HG03378 (cell line): ENCODE results near the gene TBX1.
"Not testable (repeated sequence)": the region's sequence is repeated elsewhere in the genome, so short reads cannot be mapped to it uniquely, and the experiment has no call there.

Source experiments
- ATAC-seq: cut with Tn5 transposase; IDR thresholded peaks from one replicate; pipeline ENCODE4 v1.9.1; 2021; ENCODE audit warnings: mild to moderate bottlenecking, moderate library complexity; ENCODE audit not compliant: unreplicated experiment

TBX1 gene

GRCh38 chr22:19763458-19764298, 3.1 kb downstream of the TBX1 start:
- no peak for ATAC-seq

DNA sequence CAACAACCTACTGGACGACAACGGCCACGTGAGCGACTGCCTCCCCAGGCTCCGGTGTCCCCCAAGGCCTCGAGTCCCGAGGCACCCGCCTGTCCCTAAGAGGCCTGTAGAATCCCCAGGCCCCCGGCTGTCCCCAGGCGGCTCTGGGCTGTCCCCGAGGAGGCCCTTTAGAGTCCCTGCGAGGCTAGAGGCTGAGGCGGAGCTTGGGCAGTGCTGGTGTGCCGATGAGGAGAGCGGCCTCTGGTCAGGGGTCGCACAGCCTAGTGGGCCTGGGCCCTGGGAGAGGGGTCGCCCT, 3.7 kb downstream of the TBX1 start:
- ATAC-seq = no peak

DNA sequence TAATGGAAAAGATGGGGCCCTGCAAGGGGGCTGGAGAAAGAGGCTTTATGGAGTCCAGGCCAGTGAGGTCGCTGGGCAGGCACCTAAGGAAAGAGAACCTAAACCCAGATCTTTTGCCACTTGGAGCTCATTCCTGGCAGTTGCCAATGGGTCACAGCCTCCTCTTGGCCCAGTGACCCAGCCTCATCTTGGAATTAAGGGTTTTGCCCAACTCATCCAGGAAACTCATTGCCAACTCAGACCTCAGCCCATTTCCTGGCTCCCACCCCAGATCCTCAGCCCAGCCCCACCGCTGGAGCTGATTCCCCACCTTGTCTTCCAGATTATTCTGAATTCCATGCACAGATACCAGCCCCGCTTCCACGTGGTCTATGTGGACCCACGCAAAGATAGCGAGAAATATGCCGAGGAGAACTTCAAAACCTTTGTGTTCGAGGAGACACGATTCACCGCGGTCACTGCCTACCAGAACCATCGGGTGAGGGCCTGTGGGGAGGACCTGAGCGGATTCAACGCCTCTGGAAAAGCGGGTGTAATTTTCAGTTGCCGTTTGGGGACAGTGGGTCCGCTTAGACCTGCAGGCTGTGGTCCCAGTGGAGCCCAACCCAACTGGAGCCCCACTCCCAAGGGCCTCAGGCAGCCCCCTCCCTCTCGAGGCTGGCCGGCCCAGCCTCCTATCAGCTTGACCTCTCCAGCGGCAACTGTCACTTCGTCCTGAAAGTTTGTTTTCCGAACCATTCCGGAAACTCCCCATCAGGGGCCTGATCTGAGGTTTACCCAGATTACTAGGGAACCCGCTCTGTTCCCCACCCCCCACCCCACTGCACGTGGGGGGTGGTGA, 4.3 kb downstream of the TBX1 start:
- no peak for ATAC-seq

GRCh38 chr22:19765477-19766239, 5.1 kb downstream of the TBX1 start:
- no peak for ATAC-seq

DNA sequence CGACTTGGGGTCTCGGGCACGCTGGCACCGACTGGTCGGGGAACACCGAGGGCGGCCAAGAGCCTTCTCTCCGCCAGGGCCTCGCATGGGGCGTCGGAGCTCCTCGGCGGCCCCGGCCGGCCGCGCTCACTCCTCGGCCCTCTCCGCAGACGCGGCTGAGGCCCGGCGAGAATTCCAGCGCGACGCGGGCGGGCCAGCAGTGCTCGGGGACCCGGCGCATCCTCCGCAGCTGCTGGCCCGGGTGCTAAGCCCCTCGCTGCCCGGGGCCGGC, 5.6 kb downstream of the TBX1 start:
- no peak for ATAC-seq

DNA sequence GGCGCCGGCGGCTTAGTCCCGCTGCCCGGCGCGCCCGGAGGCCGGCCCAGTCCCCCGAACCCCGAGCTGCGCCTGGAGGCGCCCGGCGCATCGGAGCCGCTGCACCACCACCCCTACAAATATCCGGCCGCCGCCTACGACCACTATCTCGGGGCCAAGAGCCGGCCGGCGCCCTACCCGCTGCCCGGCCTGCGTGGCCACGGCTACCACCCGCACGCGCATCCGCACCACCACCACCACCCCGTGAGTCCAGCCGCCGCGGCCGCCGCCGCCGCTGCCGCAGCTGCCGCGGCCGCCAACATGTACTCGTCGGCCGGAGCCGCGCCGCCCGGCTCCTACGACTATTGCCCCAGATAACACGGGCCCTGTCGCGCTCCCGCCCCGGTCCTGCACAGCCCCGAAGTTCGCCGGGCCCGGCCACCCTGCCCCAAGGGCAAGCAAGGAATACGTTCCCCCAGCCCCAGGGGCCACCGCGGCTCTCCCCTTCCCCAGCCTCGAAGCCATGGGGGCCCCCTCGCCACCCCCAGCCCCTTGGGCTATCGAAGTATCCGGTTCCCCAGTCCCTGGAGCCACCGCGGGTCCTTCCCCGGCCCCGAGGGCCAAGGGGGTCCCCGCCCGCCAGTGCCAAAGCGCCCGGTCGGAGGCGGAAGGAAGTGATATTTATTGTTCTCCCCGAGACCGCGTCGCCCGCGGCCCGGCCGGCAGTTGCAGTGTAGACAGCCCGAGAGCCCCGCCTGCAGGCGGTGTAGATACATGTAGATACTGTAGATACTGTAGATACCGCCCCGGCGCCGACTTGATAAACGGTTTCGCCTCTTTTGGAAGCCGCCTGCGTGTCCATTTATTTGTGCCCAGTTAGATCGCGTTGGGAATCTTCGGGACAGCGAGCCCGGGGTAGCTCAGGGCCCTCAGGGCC, 6.2 kb downstream of the TBX1 start:
- ATAC-seq = no peak

DNA sequence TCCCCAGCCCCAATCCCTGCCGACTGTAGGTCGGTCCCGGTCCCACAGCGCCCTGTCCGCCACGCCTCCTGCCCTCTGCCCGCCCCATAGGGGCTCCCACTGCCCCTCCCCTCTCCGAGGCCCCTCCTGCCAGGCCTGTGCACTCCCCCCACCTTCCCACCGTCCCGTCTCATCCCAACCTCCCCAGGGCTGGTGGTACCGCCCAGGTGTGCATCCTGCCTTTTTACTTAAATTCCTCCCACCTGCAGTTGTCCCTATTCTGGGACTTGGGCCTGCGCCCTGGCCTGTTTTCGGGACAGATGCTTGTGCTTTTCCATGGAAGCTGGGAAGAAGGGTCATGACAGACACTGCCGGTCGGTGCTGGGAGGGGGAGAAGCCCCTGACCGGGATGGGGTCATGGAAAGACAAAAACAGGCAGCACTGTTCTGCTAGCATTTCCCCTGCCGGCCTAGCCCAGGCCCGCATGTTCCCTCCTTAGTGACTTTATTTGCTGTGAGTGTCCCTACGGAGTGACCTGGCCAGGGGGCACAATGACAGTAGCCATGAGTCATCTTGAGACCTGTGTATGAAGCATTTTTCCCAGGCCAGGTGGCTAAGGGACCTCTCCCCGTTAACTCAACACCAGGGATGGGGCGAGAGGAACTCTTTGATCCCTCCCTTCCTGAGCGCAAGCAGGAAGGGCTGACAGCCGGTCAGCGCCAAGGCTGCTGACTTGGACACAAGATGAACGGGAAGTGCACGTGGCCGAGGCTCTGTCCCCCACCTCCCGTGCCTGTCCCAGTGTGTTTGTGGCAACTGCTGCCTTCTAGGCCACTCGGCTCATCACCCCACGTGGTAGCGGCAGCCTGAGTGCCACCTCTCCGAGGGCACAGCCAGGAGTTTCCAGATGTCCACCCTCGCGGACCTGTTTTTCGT, 7.1 kb downstream of the TBX1 start:
- no peak for ATAC-seq

DNA sequence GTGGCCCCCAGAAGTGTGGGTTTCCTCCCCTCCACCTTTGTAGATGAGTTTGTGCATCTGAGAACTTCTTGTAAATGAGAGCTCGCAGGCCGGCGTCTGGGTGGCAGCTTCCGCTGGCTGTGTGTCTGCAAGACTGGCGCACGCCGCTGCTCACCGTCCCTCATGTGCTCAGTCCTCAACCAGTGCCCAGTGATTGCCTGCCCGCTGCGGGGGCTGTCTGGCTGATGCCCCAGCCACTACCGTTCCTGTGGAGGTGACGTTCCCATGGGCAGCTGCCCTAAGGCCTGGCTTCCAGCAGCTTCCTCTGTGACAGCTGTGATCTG, 8.8 kb downstream of the TBX1 start:
- no peak for ATAC-seq

DNA sequence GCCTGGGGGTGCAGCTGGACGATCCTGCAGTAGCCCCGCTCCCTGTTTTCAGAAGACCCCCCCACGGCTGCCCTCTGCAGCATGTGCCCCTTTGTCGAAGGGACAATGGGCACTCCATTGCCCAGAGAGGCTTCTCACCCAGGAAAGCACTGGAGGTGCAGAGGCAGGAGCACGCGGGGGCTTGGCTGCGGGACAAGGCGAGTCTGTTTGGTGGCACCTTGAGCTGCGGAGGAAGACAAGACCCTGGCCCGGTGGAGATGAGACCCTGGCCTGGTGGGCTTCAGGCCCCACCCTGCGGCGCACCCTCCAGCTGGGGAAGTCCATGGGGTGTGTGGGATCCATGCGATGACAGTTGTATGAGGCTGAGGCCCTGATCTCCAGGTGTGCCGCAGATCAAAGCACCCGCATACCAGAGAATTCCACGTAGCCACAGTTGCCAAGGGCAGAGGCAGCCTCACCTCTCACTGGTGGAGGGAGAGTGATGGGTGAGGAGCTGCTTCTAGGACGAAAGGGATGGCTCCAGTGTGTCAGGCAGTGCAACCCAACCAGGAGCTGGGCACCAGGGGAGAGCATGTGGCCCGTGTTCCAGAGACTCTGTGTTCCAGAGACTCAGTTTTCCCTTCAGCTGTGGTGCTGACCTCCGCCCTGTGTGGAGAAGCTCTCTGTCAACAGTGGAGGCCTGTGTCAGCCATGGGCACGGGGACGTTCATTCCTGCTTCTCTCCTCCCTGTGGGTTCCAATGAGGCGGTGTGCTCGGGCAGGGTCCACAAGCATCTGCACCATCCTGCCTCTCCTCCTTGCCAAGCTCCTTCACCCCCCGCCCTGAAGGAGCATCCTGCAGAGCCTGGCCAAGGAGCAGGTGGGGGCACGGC, 10.0 kb downstream of the TBX1 start:
- no peak for ATAC-seq

- no peak for ATAC-seq
These were observed 11.8 kb downstream of the TBX1 start for GRCh38 chr22:19772422-19772672.

GRCh38 chr22:19772673-19773469, 12.3 kb downstream of the TBX1 start:
- ATAC-seq = peak; percentile 68

- no peak for ATAC-seq
These were observed 13.0 kb downstream of the TBX1 start for GRCh38 chr22:19773470-19774040.

DNA sequence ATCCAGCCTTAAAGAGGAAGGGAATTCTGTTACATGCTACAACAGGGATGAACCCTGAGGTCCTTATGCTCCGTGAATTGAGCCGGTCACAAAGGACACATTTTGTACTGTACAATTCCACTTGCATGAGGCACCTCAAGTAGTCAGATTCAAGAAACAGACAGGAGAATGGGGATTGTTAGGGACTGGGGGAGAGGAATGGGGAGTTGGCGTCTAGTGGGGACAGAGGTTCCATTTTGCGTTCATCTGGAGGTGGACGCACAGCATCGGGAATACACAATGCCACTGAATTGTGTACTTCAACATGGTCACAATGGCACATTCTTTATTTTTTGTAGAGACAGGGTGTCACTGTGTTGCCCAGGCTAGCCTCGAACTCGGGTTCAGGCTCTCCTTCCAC, 14.1 kb downstream of the TBX1 start:
- no peak for ATAC-seq

DNA sequence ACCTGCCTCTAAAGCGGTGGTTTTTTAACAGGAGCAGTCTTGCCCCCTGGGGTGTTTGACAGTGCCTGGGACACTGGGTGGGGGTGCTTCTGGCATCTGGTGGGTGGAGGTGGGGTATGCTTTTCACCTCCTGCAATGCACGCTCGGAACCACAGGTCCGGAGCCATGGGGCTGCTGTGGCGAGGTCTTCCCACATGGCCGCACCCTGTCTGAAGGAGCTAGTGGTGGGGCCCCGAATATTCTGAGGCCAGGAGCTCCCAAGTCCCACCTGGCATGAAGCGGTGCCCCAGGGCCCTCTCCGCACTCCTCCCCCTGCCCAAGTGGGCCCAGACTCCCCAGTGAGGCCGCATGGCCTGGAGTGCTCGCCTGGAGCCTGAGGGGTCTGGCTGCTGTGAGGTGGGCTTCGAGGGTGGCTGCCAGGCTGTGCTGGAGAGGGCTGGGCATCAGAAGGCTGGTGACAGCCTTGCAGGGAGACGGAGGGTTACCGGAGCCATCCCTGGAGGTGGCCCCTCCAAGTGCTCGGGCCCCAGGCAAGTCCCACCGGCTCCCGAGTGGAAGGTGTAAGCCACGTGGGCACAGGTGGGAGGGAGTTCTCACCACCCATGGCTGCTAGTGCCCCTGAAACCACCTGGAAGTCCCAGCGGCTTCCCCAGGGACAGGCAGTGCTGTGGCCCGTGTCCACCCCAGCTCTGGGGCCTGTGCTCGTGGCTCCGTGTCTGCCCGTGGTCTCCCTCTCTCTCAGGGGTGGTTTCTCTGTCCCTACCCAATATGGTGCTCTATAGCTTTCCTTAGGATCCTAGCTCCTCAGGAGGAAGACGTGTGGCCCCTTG, 15.1 kb downstream of the TBX1 start:
- no peak for ATAC-seq

GRCh38 chr22:19776433-19777031, 16.0 kb downstream of the TBX1 start:
- ATAC-seq = no peak

- ATAC-seq = not testable (repeated sequence)
These were observed 16.6 kb downstream of the TBX1 start for GRCh38 chr22:19777192-19777591.

- ATAC-seq = no peak
These were observed 18.4 kb downstream of the TBX1 start for GRCh38 chr22:19779011-19779421.
